ENCODE results near the gene SLC25A11.
"Not testable (repeated sequence)": the region's sequence is repeated elsewhere in the genome, so short reads cannot be mapped to it uniquely, and the experiment has no call there.

Gene SLC25A11

GRCh38 chr17:4920351-4921048 is 19.3 kb downstream of the SLC25A11 start:
- no peak for DNase-seq (ENCODE audit: low read depth)

DNA sequence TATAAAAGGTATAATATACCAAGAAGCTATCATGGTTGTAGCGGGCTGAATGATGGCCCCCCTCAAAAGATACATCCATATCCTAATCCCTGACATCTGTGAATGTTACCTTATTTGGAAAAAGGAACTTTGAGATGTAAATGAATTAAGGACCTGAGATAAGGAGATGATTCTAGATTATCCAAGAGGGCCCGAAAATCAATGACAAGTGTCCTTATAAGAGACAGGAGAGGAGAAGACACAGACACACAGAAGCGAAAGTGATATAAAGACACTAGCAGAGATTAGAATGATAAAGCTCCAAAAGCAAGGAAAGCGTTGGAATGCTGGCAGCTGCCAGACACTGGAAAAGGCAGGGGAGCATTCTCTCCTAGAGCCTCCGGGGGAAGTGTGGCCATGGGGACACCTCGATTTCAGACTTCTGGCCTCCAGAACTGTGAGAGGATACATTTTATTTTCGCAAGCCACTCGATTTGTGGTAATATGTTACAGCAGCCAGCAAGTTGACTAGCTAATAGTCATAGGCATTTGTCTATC is 20.3 kb downstream of the SLC25A11 start:
- DNase-seq (ENCODE audit: low read depth), result no peak

- DNase-seq (ENCODE audit: low read depth), result not testable (repeated sequence)
Observed at GRCh38 chr17:4914551-4914950, 25.3 kb downstream of the SLC25A11 start.

DNA sequence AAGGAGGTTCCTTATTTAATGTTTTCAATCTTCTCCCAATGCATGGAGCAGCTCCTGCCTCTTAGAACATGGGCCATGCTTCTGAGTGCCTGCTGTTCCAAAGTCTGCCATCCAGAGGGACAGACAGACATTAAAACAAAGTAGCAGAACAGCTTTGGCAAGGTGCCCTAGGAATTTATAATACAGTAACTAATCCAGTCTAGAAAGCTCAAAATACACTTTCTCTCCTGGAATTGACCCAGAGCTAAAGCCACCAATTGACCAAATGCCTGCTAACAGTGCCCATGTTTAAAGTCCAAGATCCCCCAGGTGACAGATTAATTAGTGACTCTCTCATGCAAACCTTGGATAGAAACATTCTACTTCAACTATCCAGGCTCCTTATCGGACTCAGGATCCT is 25.9 kb downstream of the SLC25A11 start:
- no peak for DNase-seq (ENCODE audit: low read depth)

GRCh38 chr17:4908711-4909496 is 30.9 kb downstream of the SLC25A11 start:
- DNase-seq (ENCODE audit: low read depth), result peak; percentile 52

DNA sequence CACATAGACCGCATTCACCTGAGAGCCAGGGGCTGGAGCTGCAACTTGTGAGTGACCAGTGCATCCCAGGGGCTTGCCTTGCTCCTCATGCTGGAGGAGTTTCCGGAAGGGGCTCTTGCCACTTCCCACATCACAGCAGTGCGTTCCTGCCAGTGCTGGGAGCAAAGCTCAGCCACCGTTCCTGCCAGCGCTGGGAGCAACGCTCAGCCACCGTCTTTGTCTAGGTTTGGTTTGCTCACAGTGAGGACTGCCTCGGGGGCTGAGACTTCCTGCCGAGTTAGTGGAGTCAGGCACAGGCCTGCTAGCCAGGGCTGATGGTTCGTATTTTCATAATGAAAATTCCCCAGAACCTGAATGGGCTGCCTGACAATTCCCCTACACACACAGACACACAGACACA is 31.5 kb downstream of the SLC25A11 start:
- no peak for DNase-seq (ENCODE audit: low read depth)

GRCh38 chr17:4906642-4907041 is 33.2 kb downstream of the SLC25A11 start:
- DNase-seq (ENCODE audit: low read depth), result not testable (repeated sequence)

GRCh38 chr17:4903051-4903818 is 36.6 kb downstream of the SLC25A11 start, which contains the start of gene CHRNE:
Gene CHRNE, minus strand, starts transcription at chr17:4903098. Its CDS starts 35 bp downstream, at chr17:4903063.
- peak; percentile 69 for DNase-seq (ENCODE audit: low read depth)

- no peak for DNase-seq (ENCODE audit: low read depth)
Observed at GRCh38 chr17:4902540-4902939, 37.3 kb downstream of the SLC25A11 start.

DNA sequence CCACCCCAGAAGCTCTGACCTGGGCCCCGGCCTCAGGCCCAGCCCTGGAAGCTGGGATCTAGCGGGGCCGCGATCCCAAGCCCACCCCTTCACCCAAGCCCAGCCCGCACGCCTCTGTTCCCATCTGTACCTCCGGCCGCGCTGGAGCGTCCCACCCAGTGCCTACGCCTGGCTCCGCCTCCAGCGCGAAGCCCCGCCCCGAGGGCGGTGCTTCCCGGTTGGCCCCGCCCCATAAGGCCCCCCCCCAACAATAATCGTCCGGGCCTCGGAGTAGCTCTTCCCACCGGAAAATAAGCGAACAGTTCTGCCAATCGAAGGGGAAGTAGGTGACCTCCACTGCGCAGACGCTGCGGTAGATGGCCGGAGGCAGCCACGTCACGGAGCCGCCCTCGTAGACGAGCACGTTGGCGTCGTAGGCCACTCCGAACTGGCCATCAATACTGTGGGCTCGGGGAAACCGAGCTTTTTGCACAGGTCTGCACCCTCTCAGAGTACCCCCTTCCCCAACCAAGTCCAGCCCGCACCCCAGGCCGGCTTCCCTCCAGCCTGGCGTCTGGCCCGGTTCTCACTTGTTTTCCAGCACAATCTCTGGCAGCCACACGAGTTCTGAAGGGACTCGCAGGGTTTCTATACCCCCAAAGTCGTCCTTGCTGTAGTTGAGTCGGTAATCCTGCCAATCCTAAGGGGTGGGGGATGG is 38.0 kb downstream of the SLC25A11 start:
- DNase-seq (ENCODE audit: low read depth), result no peak

GRCh38 chr17:4901108-4901647 is 38.7 kb downstream of the SLC25A11 start:
- no peak for DNase-seq (ENCODE audit: low read depth)

GRCh38 chr17:4900231-4901107 is 39.4 kb downstream of the SLC25A11 start:
- peak; percentile 12 for DNase-seq (ENCODE audit: low read depth)

DNA sequence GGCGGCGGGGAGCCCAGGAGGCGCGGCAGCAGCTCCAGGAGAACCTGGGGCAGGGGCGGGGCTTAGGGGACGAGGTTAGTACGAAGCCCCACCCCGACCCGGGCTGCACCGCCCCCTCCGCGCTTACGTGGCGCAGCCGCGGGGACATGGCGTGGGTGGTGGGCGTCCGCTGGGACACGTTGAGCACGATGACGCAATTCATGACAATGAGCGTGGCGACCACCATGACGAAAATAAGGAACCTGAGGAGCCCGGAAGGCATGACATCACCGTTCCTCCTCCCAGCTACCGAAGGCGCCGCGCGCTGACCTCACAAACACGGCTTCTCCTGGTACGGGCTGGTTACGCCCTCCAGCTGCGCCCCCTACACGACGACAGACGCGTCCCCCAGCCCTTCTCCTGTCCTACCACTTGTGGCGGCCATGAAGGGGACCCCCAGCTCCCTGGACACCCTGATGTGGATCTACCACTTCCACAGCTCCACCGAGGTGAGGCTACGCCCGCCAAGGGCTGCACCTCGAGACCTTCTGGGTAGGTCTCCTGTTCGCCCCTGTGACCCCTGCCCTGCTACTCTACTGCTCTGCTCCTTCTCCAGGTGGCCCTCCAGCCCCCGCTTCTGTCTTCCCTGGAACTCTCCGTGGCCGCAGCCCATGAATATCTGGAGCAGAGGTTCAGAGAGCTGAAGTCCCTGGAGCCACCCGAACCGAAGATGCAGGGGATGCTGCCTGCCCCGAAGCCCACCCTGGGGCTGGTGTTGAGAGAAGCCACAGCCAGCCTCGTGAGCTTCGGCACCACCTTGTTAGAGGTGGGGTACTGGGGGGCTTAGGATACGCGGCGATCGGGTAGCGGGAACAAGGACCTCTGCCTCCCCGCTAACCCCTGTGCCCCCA is 40.3 kb downstream of the SLC25A11 start, which contains the start of gene C17orf107:
C17orf107 (plus strand) TSS at position 196 of the 890 bp plus-strand sequence; CDS start at position 423, 227 bp downstream.
- DNase-seq (ENCODE audit: low read depth), result peak; percentile 91

DNA sequence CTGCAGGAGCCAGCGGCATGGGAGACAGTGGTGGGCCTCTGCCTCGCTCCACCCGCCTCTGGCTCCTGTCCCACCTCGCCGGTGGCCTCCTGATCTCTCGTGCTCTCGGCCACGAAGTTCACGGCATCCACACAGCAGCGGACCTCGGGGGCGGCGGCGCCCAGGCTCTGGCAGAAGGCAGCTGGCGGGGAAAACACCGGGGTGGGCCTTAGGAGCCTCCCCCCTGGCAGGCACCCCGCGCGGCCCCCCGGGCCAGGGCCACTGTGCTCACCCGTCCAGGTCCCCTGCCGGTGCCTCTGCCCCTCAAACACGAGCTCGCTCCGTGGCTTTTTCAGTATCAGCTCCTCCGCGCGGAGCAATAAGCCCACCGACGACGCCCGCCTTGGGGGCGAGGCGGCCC is 40.9 kb downstream of the SLC25A11 start:
- DNase-seq (ENCODE audit: low read depth), result no peak

- no peak for DNase-seq (ENCODE audit: low read depth)
Observed at GRCh38 chr17:4898351-4898750, 41.5 kb downstream of the SLC25A11 start.

DNA sequence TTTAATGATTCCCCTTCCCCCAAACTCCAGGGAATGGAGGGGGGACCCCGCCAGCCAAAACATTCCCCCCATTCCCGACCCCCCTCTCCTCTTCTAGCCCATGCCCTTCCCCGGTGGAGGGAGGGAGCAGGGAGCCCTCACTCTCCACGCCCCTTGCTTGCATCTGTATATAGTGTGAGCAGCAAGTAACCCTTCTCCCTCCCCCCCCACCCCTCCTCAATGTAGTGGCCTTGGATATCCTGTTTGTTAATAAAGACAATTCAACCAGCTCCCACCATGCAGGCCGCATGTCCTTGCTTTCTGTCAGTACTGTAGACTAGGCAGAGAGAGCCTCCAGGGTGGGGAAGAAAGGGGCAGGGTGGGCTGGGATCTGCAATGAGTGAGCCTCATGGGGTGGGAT is 42.1 kb downstream of the SLC25A11 start:
- no peak for DNase-seq (ENCODE audit: low read depth)

DNA sequence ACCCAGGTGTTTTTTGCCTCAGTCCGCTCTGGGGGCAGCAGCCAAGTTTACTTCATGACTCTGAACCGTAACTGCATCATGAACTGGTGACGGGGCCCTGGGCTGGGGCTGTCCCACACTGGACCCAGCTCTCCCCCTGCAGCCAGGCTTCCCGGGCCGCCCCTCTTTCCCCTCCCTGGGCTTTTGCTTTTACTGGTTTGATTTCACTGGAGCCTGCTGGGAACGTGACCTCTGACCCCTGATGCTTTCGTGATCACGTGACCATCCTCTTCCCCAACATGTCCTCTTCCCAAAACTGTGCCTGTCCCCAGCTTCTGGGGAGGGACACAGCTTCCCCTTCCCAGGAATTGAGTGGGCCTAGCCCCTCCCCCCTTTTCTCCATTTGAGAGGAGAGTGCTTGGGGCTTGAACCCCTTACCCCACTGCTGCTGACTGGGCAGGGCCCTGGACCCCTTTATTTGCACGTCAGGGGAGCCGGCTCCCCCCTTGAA is 42.6 kb downstream of the SLC25A11 start:
- no peak for DNase-seq (ENCODE audit: low read depth)

GRCh38 chr17:4896332-4897197 is 43.3 kb downstream of the SLC25A11 start:
- no peak for DNase-seq (ENCODE audit: low read depth)

All from activated T-cell treated with anti-CD3 and anti-CD28 coated beads for 24 hours (primary cell).